MM.1S (cell line): ENCODE measurements around the gene CDS2.
A peak's percentile ranks its signal among the peaks of the same experiment; 100 is the strongest.

Experiments used
- DNase-seq: peaks from one replicate; pipeline ENCODE4 v3.0.0-alpha.2; 2015
- H2AFZ ChIP-seq: fragments of 300-600 bp; sonication (generic); 2 replicates; pipeline ENCODE4 v1.6.0; 2016; ENCODE audit warnings: antibody characterized with exemption, low read length
- H3F3A ChIP-seq: fragments of 300-600 bp; sonication (generic); 2 replicates; pipeline ENCODE4 v1.6.1; 2016; ENCODE audit warnings: mild to moderate bottlenecking, antibody characterized with exemption, low read length, moderate library complexity, mixed read lengths; ENCODE audit not compliant: insufficient read depth
- H3K27ac ChIP-seq: fragments of 300-600 bp; sonication (generic); 2 replicates; pipeline ENCODE4 v1.5.1; 2016; ENCODE audit warnings: mild to moderate bottlenecking, low read length
- H3K27me3 ChIP-seq: fragments of 300-600 bp; sonication (generic); replicated peaks from 2 replicates; pipeline ENCODE4 v1.6.0; 2016; ENCODE audit warnings: low read length; ENCODE audit not compliant: insufficient read depth
- H3K36me3 ChIP-seq: fragments of 300-600 bp; sonication (generic); replicated peaks from 2 replicates; pipeline ENCODE4 v1.6.1; 2016; ENCODE audit warnings: mild to moderate bottlenecking, low read length, mixed read lengths; ENCODE audit not compliant: insufficient read depth
- H3K4me1 ChIP-seq: fragments of 300-600 bp; sonication (generic); 2 replicates; pipeline ENCODE4 v1.6.1; 2016; ENCODE audit warnings: low read length, mixed read lengths
- H3K4me2 ChIP-seq: fragments of 300-600 bp; sonication (generic); 2 replicates; pipeline ENCODE4 v1.6.0; 2016; ENCODE audit warnings: low read depth, low read length
- H3K4me3 ChIP-seq: fragments of 300-600 bp; sonication (generic); 2 replicates; pipeline ENCODE4 v1.5.1; 2016; ENCODE audit warnings: low read length, mixed read lengths
- H3K79me2 ChIP-seq: fragments of 300-600 bp; sonication (generic); 2 replicates; pipeline ENCODE4 v1.6.1; 2016; ENCODE audit warnings: mixed run types, low read length, mixed read lengths
- H3K9ac ChIP-seq: fragments of 300-600 bp; sonication (generic); 2 replicates; pipeline ENCODE4 v1.6.1; 2016; ENCODE audit warnings: low read length, mixed read lengths
- H3K9me2 ChIP-seq: fragments of 300-600 bp; sonication (generic); replicated peaks from 2 replicates; pipeline ENCODE4 v1.6.1; 2016; ENCODE audit warnings: mild to moderate bottlenecking, low read length, mixed read lengths; ENCODE audit not compliant: insufficient read depth
- H3K9me3 ChIP-seq: fragments of 300-600 bp; sonication (generic); replicated peaks from 2 replicates; pipeline ENCODE4 v1.6.1; 2016; ENCODE audit warnings: mild to moderate bottlenecking, low read length, mixed read lengths; ENCODE audit not compliant: insufficient read depth
- H4K20me1 ChIP-seq: fragments of 300-600 bp; sonication (generic); 2 replicates; pipeline ENCODE4 v1.6.1; 2016; ENCODE audit warnings: mild to moderate bottlenecking, low read length, moderate library complexity, mixed read lengths; ENCODE audit not compliant: insufficient read depth
- CTCF ChIP-seq: fragments of 300-600 bp; sonication (generic); IDR thresholded peaks from 2 replicates; pipeline ENCODE4 v1.5.1; 2016; ENCODE audit warnings: antibody characterized with exemption, low read length, mixed read lengths
- EZH2 ChIP-seq: fragments of 300-600 bp; sonication (generic); optimal IDR thresholded peaks from 2 replicates; pipeline ENCODE3; 2017; ENCODE audit warnings: low read depth, mild to moderate bottlenecking, antibody characterized with exemption, low read length, mixed read lengths
- EZH2phosphoT487 ChIP-seq: fragments of 300-600 bp; sonication (generic); IDR thresholded peaks from 2 replicates; pipeline ENCODE4 v1.6.1; 2018; ENCODE audit warnings: antibody characterized with exemption, low read length

CDS2 gene

GRCh38 chr20:5156675-5157448, 30.1 kb downstream of the CDS2 start:
- Histone ChIP-seq H3K9me3 (no peaks in the 10 kb centered on the region), H3K4me2 (no peak overlapping the region), H3K27ac (no peak overlapping the region), H3K36me3 (no peaks in the 10 kb centered on the region), H2AFZ (no peak overlapping the region), H3F3A (peaks cover 8% of the 10 kb centered on the region; the same call in 1 of the 2 replicates), H3K4me1 (peaks cover 31% of the 10 kb centered on the region), H3K9me2 (no peaks in the 10 kb centered on the region), H4K20me1 (no peaks in the 10 kb centered on the region), H3K27me3 (no peaks in the 10 kb centered on the region), H3K79me2 (peaks cover 61% of the 10 kb centered on the region), H3K9ac (no peak overlapping the region), H3K4me3 (no peak overlapping the region)
- DNase-seq = no peak
- TF ChIP-seq EZH2 (no peak), EZH2phosphoT487 (no peak), CTCF (no peak)

- no peak overlapping the region for H3K4me2 ChIP-seq
- no peaks in the 10 kb centered on the region for H3F3A ChIP-seq
- no peaks in the 10 kb centered on the region for H3K9me3 ChIP-seq
- peaks cover 9% of the 10 kb centered on the region for H3K4me1 ChIP-seq
- no peak overlapping the region for H3K4me3 ChIP-seq
- no peak overlapping the region for H3K27ac ChIP-seq
- DNase-seq = no peak
- TF ChIP-seq EZH2 (no peak), CTCF (no peak), EZH2phosphoT487 (no peak)
- peaks cover 66% of the 10 kb centered on the region for H3K79me2 ChIP-seq
- H3K9me2 ChIP-seq = no peaks in the 10 kb centered on the region
- no peaks in the 10 kb centered on the region for H3K36me3 ChIP-seq
- H2AFZ ChIP-seq = no peak overlapping the region
- H4K20me1 ChIP-seq = no peaks in the 10 kb centered on the region
- H3K9ac ChIP-seq = no peak overlapping the region
- H3K27me3 ChIP-seq = no peaks in the 10 kb centered on the region
Measured at GRCh38 chr20:5159928-5160327, 33.1 kb downstream of the CDS2 start.

- Histone ChIP-seq H3F3A (no peaks in the 10 kb centered on the region), H3K9ac (no peak overlapping the region), H3K27ac (no peak overlapping the region), H3K9me3 (no peaks in the 10 kb centered on the region), H3K36me3 (no peaks in the 10 kb centered on the region), H2AFZ (no peak overlapping the region), H3K4me2 (no peak overlapping the region), H4K20me1 (no peaks in the 10 kb centered on the region), H3K27me3 (no peaks in the 10 kb centered on the region), H3K4me1 (peaks cover 9% of the 10 kb centered on the region), H3K4me3 (no peak overlapping the region), H3K9me2 (no peaks in the 10 kb centered on the region), H3K79me2 (peaks cover 66% of the 10 kb centered on the region)
- TF ChIP-seq CTCF (no peak), EZH2 (no peak), EZH2phosphoT487 (no peak)
- peak; percentile 15 for DNase-seq
Measured at GRCh38 chr20:5160882-5161281, 34.1 kb downstream of the CDS2 start.
